HG03108 (cell line): ENCODE results near the gene APBB1.
"Not testable (repeated sequence)": the region's sequence is repeated elsewhere in the genome, so short reads cannot be mapped to it uniquely, and the experiment has no call there.

ENCODE experiments used
- ATAC-seq: cut with Tn5 transposase; IDR thresholded peaks from one replicate; pipeline ENCODE4 v1.9.1; 2021; ENCODE audit warnings: moderate library complexity; ENCODE audit not compliant: unreplicated experiment

APBB1 gene

GRCh38 chr11:6392251-6392650 is 26.6 kb downstream of the APBB1 start:
- ATAC-seq = not testable (repeated sequence)

- ATAC-seq = no peak
Measured at GRCh38 chr11:6391537-6392134, 27.3 kb downstream of the APBB1 start.

GRCh38 chr11:6390718-6391469 is 28.0 kb downstream of the APBB1 start:
- no peak for ATAC-seq

- peak; percentile 97 for ATAC-seq
Measured at GRCh38 chr11:6389905-6390717, 28.8 kb downstream of the APBB1 start, which contains the start of gene SMPD1. TSS of gene SMPD1 (plus strand) at chr11:6390474. CDS start at chr11:6390599, 125 bp downstream.

- ATAC-seq = no peak
Measured at GRCh38 chr11:6388748-6389147, 30.1 kb downstream of the APBB1 start.

- no peak for ATAC-seq
Measured at GRCh38 chr11:6387811-6388599, 30.9 kb downstream of the APBB1 start.

GRCh38 chr11:6385046-6385777 is 33.7 kb downstream of the APBB1 start:
- no peak for ATAC-seq

- ATAC-seq = no peak
Measured at GRCh38 chr11:6378640-6378989, 40.3 kb downstream of the APBB1 start.

GRCh38 chr11:6377902-6378639 is 40.8 kb downstream of the APBB1 start:
- no peak for ATAC-seq

- no peak for ATAC-seq
Measured at GRCh38 chr11:6371825-6372224, 47.1 kb downstream of the APBB1 start.

GRCh38 chr11:6365659-6366058 is 53.2 kb downstream of the APBB1 start:
- no peak for ATAC-seq

GRCh38 chr11:6362873-6363678 is 55.8 kb downstream of the APBB1 start:
- ATAC-seq = peak; percentile 64

GRCh38 chr11:6362185-6362872 is 56.6 kb downstream of the APBB1 start:
- no peak for ATAC-seq

GRCh38 chr11:6360183-6360582 is 58.7 kb downstream of the APBB1 start:
- no peak for ATAC-seq

- no peak for ATAC-seq
Measured at GRCh38 chr11:6357222-6357621, 61.7 kb downstream of the APBB1 start.

- no peak for ATAC-seq
Measured at GRCh38 chr11:6356503-6357055, 62.3 kb downstream of the APBB1 start.

GRCh38 chr11:6354651-6355485 is 64.0 kb downstream of the APBB1 start:
- ATAC-seq = no peak
